Subcutaneous abdominal adipose tissue (tissue), 5 donors: ENCODE measurements around the gene QTRT2.
A peak's percentile ranks its signal among the peaks of the same experiment; 100 is the strongest.

ENCODE experiments used
- H3K27ac ChIP-seq: one replicate; pipeline ENCODE4 v1.7.0; 2013; ENCODE audit warnings: low read depth, mild to moderate bottlenecking, inconsistent platforms, low read length, moderate library complexity
- H3K27me3 ChIP-seq, 5 donors: one replicate each; pipeline ENCODE4 v1.7.0; 2013; ENCODE audit warnings: low read length in 5 of 5, inconsistent platforms in 1 of 5; ENCODE audit not compliant: control insufficient read depth in 5 of 5, insufficient read depth in 4 of 5
- H3K36me3 ChIP-seq, 5 donors: one replicate each; pipeline ENCODE4 v1.7.0; 2013; ENCODE audit warnings: low read length in 5 of 5; ENCODE audit not compliant: control insufficient read depth in 5 of 5, insufficient read depth in 5 of 5
- H3K4me1 ChIP-seq, 5 donors: one replicate each; pipeline ENCODE4 v1.7.0; 2013; ENCODE audit warnings: low read length in 5 of 5, mild to moderate bottlenecking in 3 of 5, moderate library complexity in 1 of 5; ENCODE audit not compliant: control insufficient read depth in 5 of 5, insufficient read depth in 5 of 5
- H3K4me3 ChIP-seq, 5 donors: one replicate each; pipeline ENCODE4 v1.7.0; 2013; ENCODE audit warnings: low read length in 5 of 5, low read depth in 1 of 5
- H3K9ac ChIP-seq, 5 donors: one replicate each; pipeline ENCODE4 v1.7.0; 2013; ENCODE audit warnings: low read length in 5 of 5, mild to moderate bottlenecking in 4 of 5, moderate library complexity in 3 of 5
- H3K9me3 ChIP-seq, 5 donors: one replicate each; pipeline ENCODE4 v1.7.0; 2013; ENCODE audit warnings: low read length in 5 of 5; ENCODE audit not compliant: control insufficient read depth in 5 of 5
- donor health status: healthy.
- donor health status: healthy.
- donor health status: healthy.
- donor health status: healthy.
- donor health status: healthy.

QTRT2 gene

GRCh38 chr3:114071786-114072185 is 15.2 kb downstream of the QTRT2 start:
- Histone ChIP-seq H3K36me3 (peaks cover 52 to 78% (median 69%) of the 10 kb centered on the region in 5 donors), H3K27ac (no peak overlapping the region), H3K27me3 (no peaks in the 10 kb centered on the region), H3K9ac (peak overlapping the region in 1 of 5 donors; percentile 14), H3K4me1 (no peaks in the 10 kb centered on the region), H3K4me3 (no peak overlapping the region), H3K9me3 (no peaks in the 10 kb centered on the region)

GRCh38 chr3:114076711-114077110 is 20.2 kb downstream of the QTRT2 start:
- no peaks in the 10 kb centered on the region for H3K27me3 ChIP-seq
- H3K4me3 ChIP-seq, result no peak overlapping the region
- no peaks in the 10 kb centered on the region for H3K9me3 ChIP-seq
- H3K9ac ChIP-seq, result no peak overlapping the region
- H3K36me3 ChIP-seq, result peaks cover 55 to 85% (median 67%) of the 10 kb centered on the region in 5 donors
- H3K27ac ChIP-seq, result no peak overlapping the region
- H3K4me1 ChIP-seq, result no peaks in the 10 kb centered on the region

- no peaks in the 10 kb centered on the region for H3K4me1 ChIP-seq
- H3K27ac ChIP-seq, result no peak overlapping the region
- H3K4me3 ChIP-seq, result no peak overlapping the region
- no peaks in the 10 kb centered on the region for H3K9me3 ChIP-seq
- H3K9ac ChIP-seq, result no peak overlapping the region
- H3K27me3 ChIP-seq, result no peaks in the 10 kb centered on the region
- H3K36me3 ChIP-seq, result peaks cover 56 to 85% (median 62%) of the 10 kb centered on the region in 5 donors
Measured at GRCh38 chr3:114078126-114078525, 21.6 kb downstream of the QTRT2 start.

- Histone ChIP-seq H3K4me1 (no peaks in the 10 kb centered on the region), H3K36me3 (peaks cover 45 to 79% (median 53%) of the 10 kb centered on the region in 5 donors), H3K9me3 (no peaks in the 10 kb centered on the region), H3K4me3 (peak overlapping the region in 1 of 5 donors; percentile 17), H3K27me3 (no peaks in the 10 kb centered on the region), H3K27ac (no peak overlapping the region), H3K9ac (no peak overlapping the region)
Measured at GRCh38 chr3:114079761-114080160, 23.2 kb downstream of the QTRT2 start.

GRCh38 chr3:114080201-114080600 is 23.7 kb downstream of the QTRT2 start:
- no peak overlapping the region for H3K9ac ChIP-seq
- no peaks in the 10 kb centered on the region for H3K27me3 ChIP-seq
- no peak overlapping the region for H3K27ac ChIP-seq
- no peak overlapping the region for H3K4me3 ChIP-seq
- H3K36me3 ChIP-seq, result peaks cover 45 to 77% (median 51%) of the 10 kb centered on the region in 5 donors
- H3K4me1 ChIP-seq, result no peaks in the 10 kb centered on the region
- H3K9me3 ChIP-seq, result no peaks in the 10 kb centered on the region

- Histone ChIP-seq H3K4me3 (no peak overlapping the region), H3K4me1 (no peaks in the 10 kb centered on the region), H3K27me3 (no peaks in the 10 kb centered on the region), H3K9me3 (no peaks in the 10 kb centered on the region), H3K9ac (no peak overlapping the region), H3K36me3 (peaks cover 47 to 77% (median 57%) of the 10 kb centered on the region in 5 donors), H3K27ac (no peak overlapping the region)
Measured at GRCh38 chr3:114081037-114081436, 24.5 kb downstream of the QTRT2 start.

- H3K9ac ChIP-seq, result no peak overlapping the region
- peaks cover 41 to 73% (median 52%) of the 10 kb centered on the region in 5 donors for H3K36me3 ChIP-seq
- no peaks in the 10 kb centered on the region for H3K9me3 ChIP-seq
- no peaks in the 10 kb centered on the region for H3K4me1 ChIP-seq
- H3K4me3 ChIP-seq, result no peak overlapping the region
- no peaks in the 10 kb centered on the region for H3K27me3 ChIP-seq
- H3K27ac ChIP-seq, result no peak overlapping the region
Measured at GRCh38 chr3:114083112-114083511, 26.6 kb downstream of the QTRT2 start.

- no peak overlapping the region for H3K9ac ChIP-seq
- H3K27ac ChIP-seq, result no peak overlapping the region
- H3K4me3 ChIP-seq, result no peak overlapping the region
- no peaks in the 10 kb centered on the region for H3K27me3 ChIP-seq
- H3K9me3 ChIP-seq, result no peaks in the 10 kb centered on the region
- H3K36me3 ChIP-seq, result peaks cover 35 to 57% (median 35%) of the 10 kb centered on the region in 5 donors
- no peaks in the 10 kb centered on the region for H3K4me1 ChIP-seq
Measured at GRCh38 chr3:114086356-114086755, 29.8 kb downstream of the QTRT2 start.

GRCh38 chr3:114089675-114090074 is 33.1 kb downstream of the QTRT2 start:
- Histone ChIP-seq H3K9me3 (no peaks in the 10 kb centered on the region), H3K4me3 (no peak overlapping the region), H3K27me3 (no peaks in the 10 kb centered on the region), H3K36me3 (peaks cover 18 to 31% (median 23%) of the 10 kb centered on the region in 5 donors), H3K27ac (no peak overlapping the region), H3K9ac (no peak overlapping the region), H3K4me1 (peaks cover 0 to 16% (median 0%) of the 10 kb centered on the region in 5 donors)

- Histone ChIP-seq H3K9ac (no peak overlapping the region), H3K27ac (no peak overlapping the region), H3K4me3 (peak overlapping the region in 3 of 5 donors; percentile 28 to 40 (median 30)), H3K36me3 (peaks cover 0 to 9% (median 3%) of the 10 kb centered on the region in 5 donors), H3K9me3 (no peaks in the 10 kb centered on the region), H3K27me3 (no peaks in the 10 kb centered on the region), H3K4me1 (peaks cover 0 to 16% (median 0%) of the 10 kb centered on the region in 5 donors)
Measured at GRCh38 chr3:114092151-114093015, 35.8 kb downstream of the QTRT2 start.
